ENCODE data around the gene OTUD5.

DNA sequence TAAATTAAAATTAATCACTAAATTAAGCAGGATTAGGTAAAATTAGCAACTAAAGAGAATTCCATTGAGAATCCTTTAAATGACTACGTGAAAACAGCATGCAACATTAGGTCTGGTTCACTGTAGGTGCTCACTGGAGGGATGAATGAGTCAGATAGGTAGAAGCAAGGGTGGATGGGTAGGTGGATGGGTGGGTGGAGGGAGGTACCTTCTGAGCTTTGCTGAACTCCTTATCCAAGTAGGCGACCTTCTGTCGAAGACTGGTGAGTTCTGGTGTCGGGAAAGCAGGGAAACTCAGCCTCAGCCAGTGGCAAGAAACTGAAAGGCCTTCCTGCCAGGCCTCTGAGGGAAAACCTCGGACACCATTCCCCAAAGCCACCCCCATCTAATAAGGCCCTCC, 41.6 kb upstream of the OTUD5 start:
- TF ChIP-seq EZH2phosphoT487 (IDR thresholded peaks at IDR 0.05; ENCODE audit: insufficient read depth, low read depth) (no peak), EZH2 (IDR thresholded peaks at IDR 0.05; ENCODE audit: insufficient read depth, poor library complexity, severe bottlenecking) (no peak)

Measured in GM23248 (cell line).